PC-9 (cell line): ENCODE measurements around the gene ECE2. TPM values are rescaled to one million over a fixed set of nuclear protein-coding genes. Genes with fewer than 3 reads are reported as not detected.

Experiments used
- BruUV-seq: library from RNA; stranded (reverse); fragments of 400-500 nt; replicated peaks from 2 replicates; lab custom pipeline; 2021; lab: Mats Ljungman, UMichigan
- CTCF ChIA-PET: fragments of 300-600 bp; sonication (Branson Sonifier 250); formaldehyde crosslinking; loops from one replicate; lab custom pipeline; 2022; ENCODE audit warnings: antibody characterized with exemption; lab: Charles Lee
- POLR2A ChIA-PET: fragments of 300-600 bp; sonication (Branson Sonifier 250); formaldehyde crosslinking; loops from one replicate; lab custom pipeline; 2022; ENCODE audit warnings: antibody characterized with exemption; ENCODE audit not compliant: unreplicated experiment; lab: Charles Lee
- DNase-seq, 2 experiments: peaks; one replicate each; pipeline versions ENCODE4 v3.0.0 to v3.0.0-alpha.2; 2015 to 2022; ENCODE audit warnings: mixed read lengths in 1 of 2
- H2AFZ ChIP-seq: fragments of 200-600 bp; sonication (generic); 2 replicates; pipeline ENCODE4 v1.8.1; 2017; ENCODE audit warnings: antibody characterized with exemption
- H3F3A ChIP-seq: fragments of 200-600 bp; sonication (generic); 2 replicates; pipeline ENCODE4 v1.8.1; 2017; ENCODE audit warnings: antibody characterized with exemption, mild to moderate bottlenecking, low read depth; ENCODE audit not compliant: insufficient read depth
- H3K27ac ChIP-seq: fragments of 200-600 bp; sonication (generic); 2 replicates; pipeline ENCODE4 v1.6.1; 2016; ENCODE audit warnings: mixed run types
- H3K27me3 ChIP-seq: fragments of 200-600 bp; sonication (generic); 2 replicates; pipeline ENCODE4 v1.6.1; 2016; ENCODE audit warnings: low read depth, mixed run types; ENCODE audit not compliant: insufficient read depth
- H3K36me3 ChIP-seq: fragments of 200-600 bp; sonication (generic); 2 replicates; pipeline ENCODE4 v1.6.1; 2016; ENCODE audit warnings: low read depth, mixed run types
- H3K4me1 ChIP-seq: fragments of 200-600 bp; sonication (generic); replicated peaks from 2 replicates; pipeline ENCODE4 v1.6.1; 2016; ENCODE audit warnings: mixed run types; ENCODE audit not compliant: insufficient read depth
- H3K4me2 ChIP-seq: fragments of 200-600 bp; sonication (generic); 2 replicates; pipeline ENCODE4 v1.6.1; 2017; ENCODE audit warnings: mixed run types
- H3K4me3 ChIP-seq: fragments of 200-600 bp; sonication (generic); 2 replicates; pipeline ENCODE4 v1.6.1; 2016; ENCODE audit warnings: mixed run types
- H3K79me2 ChIP-seq: fragments of 200-600 bp; sonication (generic); 2 replicates; pipeline ENCODE4 v1.6.1; 2017; ENCODE audit warnings: low read depth, mixed run types
- H3K9me2 ChIP-seq: fragments of 200-600 bp; sonication (generic); 2 replicates; pipeline ENCODE4 v1.8.1; 2017; ENCODE audit warnings: mild to moderate bottlenecking; ENCODE audit not compliant: insufficient read depth
- H3K9me3 ChIP-seq: fragments of 200-600 bp; sonication (generic); 2 replicates; pipeline ENCODE4 v1.8.1; 2016; ENCODE audit warnings: low read depth; ENCODE audit not compliant: insufficient read depth
- H4K20me1 ChIP-seq: fragments of 200-600 bp; sonication (generic); 2 replicates; pipeline ENCODE4 v1.8.1; 2017; ENCODE audit not compliant: insufficient read depth
- CTCF ChIP-seq: fragments of 200-600 bp; sonication (generic); conservative IDR thresholded peaks from 2 replicates; pipeline ENCODE4 v1.6.1; 2017; ENCODE audit warnings: mixed run types, antibody characterized with exemption, mild to moderate bottlenecking, moderate library complexity
- EZH2 ChIP-seq: fragments of 200-600 bp; sonication (generic); IDR thresholded peaks from 2 replicates; pipeline ENCODE4 v1.8.0; 2017; ENCODE audit warnings: antibody characterized with exemption, low read depth
- intact Hi-C: fragments of 100-400 bp; cut with micrococcal nuclease; formaldehyde crosslinking; loops from one replicate; pipeline ENCODE4 v1.10.0; 2022; ENCODE audit not compliant: unreplicated experiment
- total RNA-seq: library from RNA; stranded (reverse); gene quantifications from 2 replicates; pipeline ENCODE4 v1.2.3, GENCODE V29; 2021

Gene ECE2
- total RNA-seq, 1 experiment from 2014 or later = not detected

DNA sequence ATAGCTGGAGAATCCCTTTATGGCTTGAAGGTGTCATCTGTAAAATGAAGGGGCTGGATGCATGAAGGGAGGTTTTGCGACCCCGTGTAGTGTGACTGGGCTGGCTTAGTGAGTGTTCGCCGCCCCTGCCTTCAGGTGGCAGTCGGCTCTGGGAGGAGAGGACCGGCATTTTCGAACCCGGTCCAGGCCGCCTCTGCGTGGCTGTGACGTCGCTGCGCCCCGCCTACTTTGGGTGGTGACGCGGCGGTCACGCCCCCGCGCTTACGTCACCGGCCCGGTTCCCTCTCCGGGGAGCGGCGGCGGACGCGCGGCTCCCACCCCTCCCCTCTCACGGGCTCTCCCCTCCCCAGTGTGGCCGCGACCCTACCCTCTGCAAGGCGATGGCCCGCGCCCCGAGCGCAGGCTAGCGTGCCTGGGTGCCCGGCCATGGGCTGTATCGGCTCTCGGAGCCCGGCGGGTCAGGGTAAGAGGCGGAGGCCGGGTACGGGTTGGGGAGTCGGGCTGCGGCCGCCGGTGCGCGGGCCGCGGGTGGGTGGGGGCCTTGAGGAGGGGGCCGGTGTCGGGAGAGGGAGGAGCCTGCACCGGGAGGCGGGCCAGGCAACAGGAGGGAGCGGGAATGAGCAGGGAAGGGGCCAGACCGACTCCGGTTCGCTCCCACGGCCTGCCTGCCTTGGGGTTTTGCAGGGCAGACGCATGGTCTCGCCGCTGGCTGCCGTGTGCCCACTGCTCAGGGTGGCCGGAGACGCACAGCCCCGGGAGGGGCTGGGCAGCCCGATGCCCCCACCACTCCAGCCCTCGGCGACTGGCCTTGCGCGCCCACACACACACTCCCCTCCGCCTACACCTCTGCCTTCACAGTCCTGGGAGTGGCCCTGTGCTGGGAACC, 60.1 kb downstream of the ECE2 start:
- H3K27me3 ChIP-seq = no peaks in the 10 kb centered on the region
- H3K9me2 ChIP-seq = no peaks in the 10 kb centered on the region
- peaks cover 28% of the 10 kb centered on the region for H3K36me3 ChIP-seq
- H3K79me2 ChIP-seq = peaks cover 25% of the 10 kb centered on the region
- peak overlapping the region; percentile 67 for H2AFZ ChIP-seq
- CTCF ChIA-PET = no interaction called here
- H4K20me1 ChIP-seq = peaks cover 52% of the 10 kb centered on the region
- intact Hi-C loops = loop anchor here (1.0 to 2.0 kb wide), 2 partner anchors 26 to 37 kb away; partner anchors contain the start of gene PSMD2
- POLR2A ChIA-PET = no interaction called here
- peak overlapping the region; percentile 73 for H3K27ac ChIP-seq
- peak overlapping the region; percentile 68 for H3K4me3 ChIP-seq
- no peak for TF ChIP-seq CTCF
- TF ChIP-seq EZH2 = no peak
- H3K4me1 ChIP-seq = peaks cover 55% of the 10 kb centered on the region
- DNase-seq = peak; percentile 53 to 89
- H3K9me3 ChIP-seq = no peaks in the 10 kb centered on the region
- H3K4me2 ChIP-seq = peak overlapping the region; percentile 82
- H3F3A ChIP-seq = peaks cover 71% of the 10 kb centered on the region
- BruUV-seq = no TSS peak

GRCh38 chr3:184336547-184337398, 61.0 kb downstream of the ECE2 start:
- peaks cover 50% of the 10 kb centered on the region for H3K4me1 ChIP-seq
- H2AFZ ChIP-seq = peak overlapping the region; percentile 67
- H3K27ac ChIP-seq = 0 out of 2 replicates have a peak overlapping the region, but pooled peaks have one; percentile 73
- CTCF ChIA-PET = no interaction called here
- H3F3A ChIP-seq = peaks cover 63% of the 10 kb centered on the region
- peak in 1 of 2 experiments; percentile 56 for DNase-seq
- POLR2A ChIA-PET = interaction anchor here (0.7 kb wide), 1 partner anchor 26 kb away, joined by 3 read pairs; no protein-coding TSS in a partner anchor
- H3K4me3 ChIP-seq = peak overlapping the region; percentile 68
- TSS peak; percentile 44 for BruUV-seq
- peaks cover 18% of the 10 kb centered on the region for H3K79me2 ChIP-seq
- intact Hi-C loops = loop anchor here (1.0 kb wide), 1 partner anchor 26 kb away; no protein-coding TSS in a partner anchor
- no peak for TF ChIP-seq CTCF
- TF ChIP-seq EZH2 = no peak
- H3K9me3 ChIP-seq = no peaks in the 10 kb centered on the region
- H3K9me2 ChIP-seq = no peaks in the 10 kb centered on the region
- H3K36me3 ChIP-seq = peaks cover 21% of the 10 kb centered on the region
- no peaks in the 10 kb centered on the region for H3K27me3 ChIP-seq
- H4K20me1 ChIP-seq = peaks cover 43% of the 10 kb centered on the region
- peak overlapping the region; percentile 82 for H3K4me2 ChIP-seq

DNA sequence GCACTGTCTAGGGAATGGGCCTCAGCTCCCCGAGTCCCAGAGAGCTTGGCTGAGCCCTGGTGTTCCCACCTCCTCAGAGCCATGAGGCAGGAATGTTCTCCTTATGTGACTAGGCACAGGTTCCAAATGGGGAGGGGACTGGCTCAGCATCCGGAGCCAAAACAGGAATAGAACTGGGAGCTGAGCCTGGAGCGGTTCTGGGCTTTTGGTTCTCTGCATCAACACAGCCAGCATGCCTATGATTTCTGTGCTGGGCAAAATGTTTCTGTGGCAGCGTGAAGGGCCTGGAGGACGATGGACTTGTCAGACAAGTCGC, 61.5 kb downstream of the ECE2 start, which contains the start of gene FAM131A:
TSS of gene FAM131A (plus strand) at position 202 of the 316 bp plus-strand sequence. CDS start at position 233, 31 bp downstream.
- peaks cover 46% of the 10 kb centered on the region for H3K4me1 ChIP-seq
- no peak for DNase-seq
- ChIA-PET POLR2A (no interaction called here), CTCF (no interaction called here)
- H3K4me3 ChIP-seq = peak within 1 kb of the TSS; percentile 68
- no peak for TF ChIP-seq CTCF
- TF ChIP-seq EZH2 = no peak
- H3K27me3 ChIP-seq = no peaks in the 10 kb centered on the region
- peaks cover 15% of the 10 kb centered on the region for H3K36me3 ChIP-seq
- BruUV-seq = no TSS peak
- H3K9me2 ChIP-seq = no peaks in the 10 kb centered on the region
- intact Hi-C loops = no loop called here
- no peak within 1 kb of the TSS for H3K27ac ChIP-seq
- peaks cover 14% of the 10 kb centered on the region for H3K79me2 ChIP-seq
- peak within 1 kb of the TSS; percentile 67 for H2AFZ ChIP-seq
- peaks cover 57% of the 10 kb centered on the region for H3F3A ChIP-seq
- H3K9me3 ChIP-seq = no peaks in the 10 kb centered on the region
- H3K4me2 ChIP-seq = peak within 1 kb of the TSS; percentile 82
- H4K20me1 ChIP-seq = peaks cover 37% of the 10 kb centered on the region
